Ishikawa (cell line): ENCODE measurements around the gene P3H2.

Experiments used
- CREB1 ChIP-seq: IDR thresholded peaks from 2 replicates; pipeline ENCODE4 v1.6.1; 2012; ENCODE audit warnings: low read depth
- EP300 ChIP-seq: IDR thresholded peaks from 2 replicates; pipeline ENCODE4 v1.6.1; 2012; ENCODE audit warnings: borderline replicate concordance
- MAX ChIP-seq: IDR thresholded peaks from 2 replicates; pipeline ENCODE4 v1.6.1; 2012
- NFIC ChIP-seq: IDR thresholded peaks from 2 replicates; pipeline ENCODE4 v1.6.1; 2012
- RAD21 ChIP-seq: IDR thresholded peaks from 2 replicates; pipeline ENCODE4 v1.6.1; 2012; ENCODE audit warnings: low read depth
- TAF1 ChIP-seq: IDR thresholded peaks from 2 replicates; pipeline ENCODE4 v1.6.1; 2012; ENCODE audit warnings: low read depth, mild to moderate bottlenecking
- TCF12 ChIP-seq: IDR thresholded peaks from 2 replicates; pipeline ENCODE4 v1.6.1; 2012; ENCODE audit warnings: low read depth

- TF ChIP-seq MAX (no peak), TCF12 (no peak), TAF1 (no peak), CREB1 (no peak), EP300 (no peak), NFIC (no peak), RAD21 (no peak)
Observed at GRCh38 chr3:190077395-190078045, 43.2 kb downstream of the P3H2 start.
